Epithelial cell of proximal tubule (primary cell): ENCODE results near the gene CREB1. TPM values are rescaled to one million over a fixed set of nuclear protein-coding genes. Genes with fewer than 3 reads are reported as not detected.
"Not testable (repeated sequence)": the region's sequence is repeated elsewhere in the genome, so short reads cannot be mapped to it uniquely, and the experiment has no call there.

ENCODE experiments used
- DNase-seq: peaks from one replicate; pipeline ENCODE4 v3.0.0-alpha.2; 2011; ENCODE audit warnings: low read depth
- H3K4me3 ChIP-seq: 2 replicates; pipeline ENCODE4 v1.5.1; 2011; ENCODE audit warnings: low read depth, mild to moderate bottlenecking, low read length
- CTCF ChIP-seq: conservative IDR thresholded peaks from 2 replicates; pipeline ENCODE4 v1.5.1; 2012; ENCODE audit warnings: low read depth, mild to moderate bottlenecking, low read length
- total RNA-seq: library from RNA; depleted of rRNA; stranded (reverse); fragments of >200 nt; gene quantifications from 2 replicates; pipeline ENCODE4 v1.2.3, GENCODE V29; 2015

The CREB1 gene
- total RNA-seq, 1 donor from 2014 or later: 28.1 TPM

GRCh38 chr2:207629553-207629952, 99.8 kb downstream of the CREB1 start:
- no peak for TF ChIP-seq CTCF
- no peak for DNase-seq
- H3K4me3 ChIP-seq: no peak overlapping the region

GRCh38 chr2:207630491-207630890, 100.7 kb downstream of the CREB1 start:
- no peak for TF ChIP-seq CTCF
- DNase-seq: no peak
- no peak overlapping the region for H3K4me3 ChIP-seq

GRCh38 chr2:207632575-207633493, 103.1 kb downstream of the CREB1 start:
- peak overlapping the region; percentile 10 for H3K4me3 ChIP-seq
- TF ChIP-seq CTCF: no peak
- DNase-seq: peak; percentile 87

GRCh38 chr2:207633686-207634085, 103.9 kb downstream of the CREB1 start:
- no peak overlapping the region for H3K4me3 ChIP-seq
- TF ChIP-seq CTCF: no peak
- DNase-seq: no peak

- DNase-seq: no peak
- no peak for TF ChIP-seq CTCF
- no peak overlapping the region for H3K4me3 ChIP-seq
Observed at GRCh38 chr2:207635468-207636200, 105.9 kb downstream of the CREB1 start.

GRCh38 chr2:207639288-207639687, 109.5 kb downstream of the CREB1 start:
- not testable (repeated sequence) for H3K4me3 ChIP-seq

GRCh38 chr2:207640160-207640559, 110.4 kb downstream of the CREB1 start:
- TF ChIP-seq CTCF: no peak

More at GRCh38 chr2:207639288-207639687, 109.5 kb downstream of the CREB1 start:
- DNase-seq: not testable (repeated sequence)

More at GRCh38 chr2:207640160-207640559, 110.4 kb downstream of the CREB1 start:
- no peak overlapping the region for H3K4me3 ChIP-seq
- no peak for DNase-seq
